ENCODE data around the gene VGLL3.

- TF ChIP-seq CTCF (IDR thresholded peaks at IDR 0.05; ENCODE audit: low read depth, low read length), result no peak
- no peak for TF ChIP-seq POLR2A (IDR thresholded peaks at IDR 0.05; ENCODE audit: extremely low read depth, insufficient read length)
- TF ChIP-seq MAX (IDR thresholded peaks at IDR 0.05; ENCODE audit: low read depth, low read length), result no peak
- no peak for TF ChIP-seq MYC (IDR thresholded peaks at IDR 0.05; ENCODE audit: low read depth, low read length)
Observed at GRCh38 chr3:87036671-87037070, 45.7 kb upstream of the VGLL3 start.
